ENCODE data around the gene FYB1.

FYB1 gene

DNA sequence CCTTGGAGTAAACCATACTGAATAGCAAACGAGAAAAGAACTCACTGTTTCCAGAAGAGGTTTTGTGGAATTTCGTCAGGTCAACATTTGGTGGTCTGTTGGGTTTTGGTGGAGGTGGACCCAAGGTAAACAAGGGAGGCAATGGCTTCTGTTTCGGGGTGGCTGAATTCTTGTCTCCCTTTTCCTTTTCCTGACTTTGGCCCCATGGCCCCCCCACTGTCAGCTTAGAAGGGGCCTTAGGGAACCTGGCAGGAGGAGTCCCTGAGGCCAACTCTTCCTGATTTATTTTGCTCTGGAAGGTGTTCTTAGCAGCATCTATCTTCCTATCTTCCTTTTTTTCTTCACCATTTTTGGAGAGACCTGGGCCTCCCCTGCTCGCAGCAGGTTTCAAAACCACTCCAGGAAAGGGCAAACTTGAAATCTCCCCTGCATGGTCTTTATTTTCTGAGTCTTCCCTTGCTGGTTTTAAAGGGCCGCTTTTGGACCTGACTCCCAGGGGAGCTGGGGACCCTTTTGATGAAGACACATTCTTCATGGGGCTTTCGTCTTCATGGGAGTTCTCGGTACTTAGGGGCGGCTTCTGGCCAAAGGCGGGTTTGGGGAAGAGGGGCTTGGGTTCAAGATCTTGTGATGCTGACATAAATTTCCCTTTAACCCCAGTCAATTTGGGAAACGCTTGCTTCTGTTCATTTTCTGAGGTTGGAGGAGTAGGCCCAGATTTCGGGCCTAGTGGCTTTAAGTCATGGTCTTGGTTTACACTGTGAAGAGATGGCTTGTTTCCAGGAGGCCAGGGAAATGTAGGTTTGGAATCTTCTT, 17.4 kb downstream of the FYB1 start:
- Histone ChIP-seq H3K9me3 (ENCODE audit: insufficient read depth, low read depth, low read length) (no peaks in the 10 kb centered on the region), H3F3A (ENCODE audit: low read depth) (no peaks in the 10 kb centered on the region), H3K79me2 (ENCODE audit: insufficient read depth, low read length) (peaks cover 79% of the 10 kb centered on the region), H3K4me2 (ENCODE audit: low read depth, low read length, poor library complexity, severe bottlenecking) (peak overlapping the region; percentile 94), H3K9ac (ENCODE audit: low read depth, low read length, poor library complexity, severe bottlenecking) (peak overlapping the region; percentile 90), H2AFZ (ENCODE audit: low read length) (no peak overlapping the region), H3K9me2 (replicated peaks; ENCODE audit: low read depth, low read length) (no peaks in the 10 kb centered on the region), H3K27me3 (ENCODE audit: insufficient read depth, low read length, poor library complexity, severe bottlenecking) (no peaks in the 10 kb centered on the region), H4K20me1 (ENCODE audit: insufficient read depth, low read length, poor library complexity, severe bottlenecking) (peaks cover under 1% of the 10 kb centered on the region), H3K4me3 (ENCODE audit: low read length, poor library complexity, severe bottlenecking) (peak overlapping the region; percentile 89), H3K36me3 (ENCODE audit: insufficient read depth, low read length) (no peaks in the 10 kb centered on the region), H3K4me1 (ENCODE audit: insufficient read depth, low read length, poor library complexity, severe bottlenecking) (peaks cover 64% of the 10 kb centered on the region)
- TF ChIP-seq EZH2phosphoT487 (IDR thresholded peaks at IDR 0.05; ENCODE audit: borderline replicate concordance): no peak
- TF ChIP-seq, protein P1, sequence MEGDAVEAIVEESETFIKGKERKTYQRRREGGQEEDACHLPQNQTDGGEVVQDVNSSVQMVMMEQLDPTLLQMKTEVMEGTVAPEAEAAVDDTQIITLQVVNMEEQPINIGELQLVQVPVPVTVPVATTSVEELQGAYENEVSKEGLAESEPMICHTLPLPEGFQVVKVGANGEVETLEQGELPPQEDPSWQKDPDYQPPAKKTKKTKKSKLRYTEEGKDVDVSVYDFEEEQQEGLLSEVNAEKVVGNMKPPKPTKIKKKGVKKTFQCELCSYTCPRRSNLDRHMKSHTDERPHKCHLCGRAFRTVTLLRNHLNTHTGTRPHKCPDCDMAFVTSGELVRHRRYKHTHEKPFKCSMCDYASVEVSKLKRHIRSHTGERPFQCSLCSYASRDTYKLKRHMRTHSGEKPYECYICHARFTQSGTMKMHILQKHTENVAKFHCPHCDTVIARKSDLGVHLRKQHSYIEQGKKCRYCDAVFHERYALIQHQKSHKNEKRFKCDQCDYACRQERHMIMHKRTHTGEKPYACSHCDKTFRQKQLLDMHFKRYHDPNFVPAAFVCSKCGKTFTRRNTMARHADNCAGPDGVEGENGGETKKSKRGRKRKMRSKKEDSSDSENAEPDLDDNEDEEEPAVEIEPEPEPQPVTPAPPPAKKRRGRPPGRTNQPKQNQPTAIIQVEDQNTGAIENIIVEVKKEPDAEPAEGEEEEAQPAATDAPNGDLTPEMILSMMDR (conservative IDR thresholded peaks at IDR 0.05; ENCODE audit: low read length): no peak

DNA sequence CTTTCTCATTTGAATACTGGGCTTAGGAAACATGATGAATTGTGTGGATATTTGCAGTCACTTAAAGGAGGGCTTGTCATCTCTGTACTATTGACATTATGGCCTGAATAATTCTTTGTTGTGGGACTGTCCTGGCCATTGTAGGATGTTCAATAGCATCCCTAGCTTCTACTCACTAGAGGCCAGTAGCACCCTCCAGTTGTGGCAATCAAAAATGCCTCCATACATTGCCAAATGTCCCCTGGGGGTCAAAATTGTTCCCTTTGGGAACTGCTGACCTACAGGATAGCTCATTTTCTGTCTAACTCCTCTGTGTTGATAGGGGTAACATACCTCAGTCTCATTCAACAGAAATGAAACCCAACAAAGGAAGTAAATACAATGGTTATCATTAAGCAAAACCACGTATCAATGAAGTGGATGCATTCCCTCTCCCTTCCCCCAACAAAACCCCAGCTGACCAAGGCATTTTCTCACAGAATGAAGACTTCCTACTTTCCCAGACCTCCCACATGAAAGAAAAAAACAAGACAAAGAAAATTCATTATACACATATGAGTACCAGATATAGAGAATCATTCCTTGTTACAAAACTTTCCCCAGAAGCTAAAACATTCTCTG, 18.1 kb downstream of the FYB1 start:
- Histone ChIP-seq H3K9ac (ENCODE audit: low read depth, low read length, poor library complexity, severe bottlenecking) (peak overlapping the region; percentile 90), H3K79me2 (ENCODE audit: insufficient read depth, low read length) (peaks cover 86% of the 10 kb centered on the region), H3K4me2 (ENCODE audit: low read depth, low read length, poor library complexity, severe bottlenecking) (peak overlapping the region; percentile 94), H2AFZ (ENCODE audit: low read length) (no peak overlapping the region), H3K27me3 (ENCODE audit: insufficient read depth, low read length, poor library complexity, severe bottlenecking) (no peaks in the 10 kb centered on the region), H3K4me3 (ENCODE audit: low read length, poor library complexity, severe bottlenecking) (peak overlapping the region; percentile 89), H3K36me3 (ENCODE audit: insufficient read depth, low read length) (no peaks in the 10 kb centered on the region), H3K9me3 (ENCODE audit: insufficient read depth, low read depth, low read length) (no peaks in the 10 kb centered on the region), H3K9me2 (replicated peaks; ENCODE audit: low read depth, low read length) (no peaks in the 10 kb centered on the region), H4K20me1 (ENCODE audit: insufficient read depth, low read length, poor library complexity, severe bottlenecking) (peaks cover 4% of the 10 kb centered on the region), H3F3A (ENCODE audit: low read depth) (no peaks in the 10 kb centered on the region), H3K4me1 (ENCODE audit: insufficient read depth, low read length, poor library complexity, severe bottlenecking) (peaks cover 67% of the 10 kb centered on the region)
- TF ChIP-seq, protein P1 (conservative IDR thresholded peaks at IDR 0.05; ENCODE audit: low read length): peak; percentile 48
- TF ChIP-seq EZH2phosphoT487 (IDR thresholded peaks at IDR 0.05; ENCODE audit: borderline replicate concordance): no peak

DNA sequence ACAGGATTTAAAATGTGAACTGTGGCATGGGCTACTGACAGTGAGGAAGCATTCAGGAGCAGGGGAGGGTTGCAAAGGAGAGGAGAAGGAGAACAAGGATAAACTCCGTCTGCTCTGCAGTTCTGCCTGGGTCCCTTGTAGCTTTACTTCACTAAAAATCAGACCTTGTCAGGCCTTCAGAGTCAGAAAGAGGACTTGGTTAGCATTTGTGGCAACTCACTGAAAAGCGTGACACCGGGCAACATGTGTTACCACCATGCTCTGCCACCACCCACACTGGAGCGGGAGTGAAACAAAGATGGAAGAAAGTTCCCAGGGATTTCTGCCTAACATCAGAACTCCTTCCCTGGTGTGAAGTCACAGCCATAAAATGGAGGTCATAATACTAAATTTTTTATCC, 19.3 kb downstream of the FYB1 start:
- Histone ChIP-seq H3K36me3 (ENCODE audit: insufficient read depth, low read length) (no peaks in the 10 kb centered on the region), H3K4me2 (ENCODE audit: low read depth, low read length, poor library complexity, severe bottlenecking) (peak overlapping the region; percentile 94), H2AFZ (ENCODE audit: low read length) (no peak overlapping the region), H3K9ac (ENCODE audit: low read depth, low read length, poor library complexity, severe bottlenecking) (peak overlapping the region; percentile 90), H3K79me2 (ENCODE audit: insufficient read depth, low read length) (peaks cover 98% of the 10 kb centered on the region), H3K27me3 (ENCODE audit: insufficient read depth, low read length, poor library complexity, severe bottlenecking) (no peaks in the 10 kb centered on the region), H3K9me2 (replicated peaks; ENCODE audit: low read depth, low read length) (no peaks in the 10 kb centered on the region), H3K4me3 (ENCODE audit: low read length, poor library complexity, severe bottlenecking) (peak overlapping the region; percentile 89), H3F3A (ENCODE audit: low read depth) (no peaks in the 10 kb centered on the region), H4K20me1 (ENCODE audit: insufficient read depth, low read length, poor library complexity, severe bottlenecking) (peaks cover 4% of the 10 kb centered on the region), H3K4me1 (ENCODE audit: insufficient read depth, low read length, poor library complexity, severe bottlenecking) (peaks cover 66% of the 10 kb centered on the region), H3K9me3 (ENCODE audit: insufficient read depth, low read depth, low read length) (no peaks in the 10 kb centered on the region)
- TF ChIP-seq, protein P1 (conservative IDR thresholded peaks at IDR 0.05; ENCODE audit: low read length): no peak
- TF ChIP-seq EZH2phosphoT487 (IDR thresholded peaks at IDR 0.05; ENCODE audit: borderline replicate concordance): no peak

All from Loucy (cell line).